Coronary artery (tissue), 2 donors: ENCODE results near the gene SUSD6.
"Not testable (repeated sequence)": the region's sequence is repeated elsewhere in the genome, so short reads cannot be mapped to it uniquely, and the experiment has no call there.

Experiments
- DNase-seq: peaks from one replicate; pipeline ENCODE4 v3.0.0-alpha.2; 2017; ENCODE audit warnings: low spot score
- H3K27ac ChIP-seq, 2 donors: fragments of 200-600 bp; sonication (generic); one replicate each; pipeline ENCODE4 v1.5.1; 2016 to 2019
- H3K4me3 ChIP-seq: fragments of 200-600 bp; sonication (generic); 2 replicates; pipeline ENCODE4 v1.5.1; 2016; ENCODE audit warnings: mild to moderate bottlenecking, moderate library complexity
- CTCF ChIP-seq: fragments of 200-600 bp; sonication (generic); IDR thresholded peaks from one replicate; pipeline ENCODE4 v1.5.1; 2019; ENCODE audit warnings: antibody characterized with exemption

Gene SUSD6

DNA sequence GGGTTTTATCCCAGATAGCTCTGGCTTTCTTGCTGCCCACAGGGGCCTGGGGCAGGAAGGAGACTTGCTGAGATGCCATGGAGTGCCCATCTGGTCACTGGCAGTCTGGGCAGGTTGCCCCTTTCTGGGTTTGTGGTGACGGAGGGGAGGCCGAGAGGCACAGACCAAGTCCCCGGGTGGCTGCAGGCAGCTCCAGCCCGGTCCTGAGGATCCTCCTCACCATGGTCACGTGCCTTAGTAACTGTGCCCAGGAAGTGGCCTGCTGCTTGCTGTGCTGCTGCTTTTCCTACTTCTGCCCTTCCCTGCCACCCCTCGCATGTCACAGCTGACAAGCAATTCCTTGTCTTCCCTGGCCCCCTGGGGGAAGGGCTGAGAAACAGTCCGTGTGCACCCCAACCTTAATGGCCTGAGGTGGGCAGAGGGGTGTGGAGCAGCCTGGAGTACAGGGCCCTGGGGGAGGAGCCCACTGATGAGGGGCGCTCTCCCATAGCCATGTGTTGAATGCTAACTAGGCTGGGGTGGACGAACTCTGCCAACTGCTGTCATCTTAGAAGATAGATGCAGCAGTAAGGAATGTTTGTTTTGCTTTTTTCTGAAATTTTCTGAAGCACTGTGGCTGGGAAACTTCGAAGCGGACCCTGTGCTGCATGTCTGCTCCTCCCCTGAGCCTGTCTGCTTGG lies 100.6 kb downstream of the SUSD6 start:
- no peak for DNase-seq
- TF ChIP-seq CTCF = no peak
- Histone ChIP-seq H3K4me3 (peak overlapping the region; percentile 28), H3K27ac (peak overlapping the region; percentile 24 to 81)

DNA sequence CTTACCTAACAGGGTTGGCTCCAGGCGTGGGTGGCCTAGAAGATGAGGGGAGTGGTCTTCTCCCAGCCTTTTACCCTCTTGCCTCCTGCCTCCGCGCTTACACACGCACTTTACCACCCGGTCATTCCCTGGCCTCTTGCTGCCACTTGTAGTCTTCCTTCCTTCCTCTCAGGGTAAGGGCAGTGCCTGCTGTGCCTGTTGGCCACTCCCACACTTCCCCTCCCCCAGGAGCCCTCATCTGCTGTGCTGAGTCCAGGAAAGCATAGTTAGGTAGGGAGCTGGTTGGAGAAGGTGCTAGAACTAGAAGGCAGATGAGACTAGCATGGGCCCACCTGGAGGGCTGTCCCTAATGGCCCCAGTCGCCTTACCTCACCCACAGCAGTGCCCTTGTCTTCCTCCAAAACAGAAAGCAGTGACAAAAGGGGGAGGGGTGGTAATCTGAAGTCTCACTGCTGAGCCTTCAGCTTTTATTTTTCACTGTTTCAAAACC lies 101.2 kb downstream of the SUSD6 start:
- DNase-seq = no peak
- TF ChIP-seq CTCF = no peak

GRCh38 chr14:69713209-69713781 lies 101.9 kb downstream of the SUSD6 start:
- H3K4me3 ChIP-seq = no peak overlapping the region
- no peak for TF ChIP-seq CTCF
- H3K27ac ChIP-seq = peak overlapping the region in 1 of 2 donors; percentile 81
- no peak for DNase-seq

More for the DNA sequence above, 101.2 kb downstream of the SUSD6 start:
- peak overlapping the region; percentile 28 for H3K4me3 ChIP-seq
- H3K27ac ChIP-seq = peak overlapping the region; percentile 24 to 81

DNA sequence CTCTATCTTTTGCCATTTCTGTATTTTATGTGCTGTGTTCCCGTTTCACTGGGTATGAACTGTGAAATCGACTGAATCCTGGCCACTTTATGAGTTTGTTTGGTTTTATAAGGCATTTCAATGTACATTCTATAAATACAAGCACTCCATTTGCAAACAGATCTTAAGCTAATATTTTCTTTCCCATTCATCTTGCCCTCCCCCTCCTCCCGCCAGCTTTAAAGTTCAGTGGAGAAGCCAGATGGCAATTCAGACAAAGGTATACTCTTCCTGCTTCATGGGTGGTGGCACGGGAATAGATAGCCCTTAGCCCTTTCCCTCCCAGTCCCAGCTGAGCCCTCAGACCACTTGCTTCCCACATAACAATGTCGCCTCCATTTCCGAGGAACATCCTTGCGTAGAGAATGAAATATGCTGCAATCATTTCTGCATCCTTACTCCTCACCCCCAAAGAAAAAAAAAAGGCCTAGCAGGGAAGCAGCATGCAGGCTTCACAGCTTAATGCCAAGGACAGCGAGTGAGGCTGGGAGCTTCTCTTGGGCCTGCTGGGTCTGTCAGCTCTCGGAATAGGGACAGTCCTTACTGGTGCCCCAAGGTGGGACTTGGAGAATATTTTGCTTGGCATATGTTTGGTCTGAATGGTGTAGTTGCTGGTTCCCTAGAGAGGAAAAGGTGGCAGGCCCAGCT lies 102.7 kb downstream of the SUSD6 start:
- no peak for TF ChIP-seq CTCF
- no peak overlapping the region for H3K4me3 ChIP-seq
- no peak for DNase-seq
- no peak overlapping the region for H3K27ac ChIP-seq

DNA sequence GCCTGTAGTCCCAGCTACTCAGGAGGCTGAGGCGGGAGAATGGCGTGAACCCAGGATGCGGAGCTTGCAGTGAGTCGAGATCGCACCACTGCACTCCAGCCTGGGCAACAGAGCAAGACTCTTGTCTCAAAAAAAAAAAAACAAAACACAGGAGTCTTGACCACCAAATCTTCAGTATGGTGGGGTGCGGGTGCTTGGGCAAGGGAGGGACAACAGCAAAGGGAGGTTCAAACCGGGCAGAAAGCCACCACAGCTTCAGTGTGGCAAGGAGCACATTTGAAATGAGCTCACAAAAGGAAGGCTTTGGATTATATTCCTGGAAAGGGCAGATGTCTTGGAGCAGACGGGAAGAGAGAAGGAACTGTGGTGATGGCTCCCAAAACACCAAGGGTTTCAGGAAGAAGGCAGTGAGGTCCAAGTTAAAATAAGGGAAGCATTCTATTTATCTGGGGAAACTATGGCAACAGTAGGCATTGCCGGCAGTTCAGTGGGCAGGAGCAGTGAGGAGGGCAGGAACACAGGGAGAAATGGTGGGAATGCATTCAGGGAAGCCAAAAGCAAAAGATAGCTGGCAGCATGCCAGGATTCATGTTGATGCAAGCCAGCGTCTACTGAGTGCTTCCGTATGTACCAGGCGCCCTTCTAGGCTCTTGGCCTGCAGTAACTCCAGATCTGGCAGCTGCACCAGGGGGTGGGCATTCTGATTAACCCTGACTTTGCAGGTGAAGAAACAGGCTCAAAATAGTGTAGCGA lies 104.5 kb downstream of the SUSD6 start:
- no peak for TF ChIP-seq CTCF
- DNase-seq = peak; percentile 94
- H3K4me3 ChIP-seq = peak overlapping the region; percentile 14
- H3K27ac ChIP-seq = peak overlapping the region; percentile 46 to 81

GRCh38 chr14:69716478-69717187 lies 105.2 kb downstream of the SUSD6 start:
- no peak for TF ChIP-seq CTCF

GRCh38 chr14:69718614-69719013 lies 107.2 kb downstream of the SUSD6 start:
- not testable (repeated sequence) for H3K4me3 ChIP-seq, DNase-seq
- H3K27ac ChIP-seq = peak overlapping the region in 1 of 2 donors; percentile 81

More at GRCh38 chr14:69716478-69717187, 105.2 kb downstream of the SUSD6 start:
- peak overlapping the region; percentile 24 to 81 for H3K27ac ChIP-seq
- no peak for DNase-seq
- peak overlapping the region; percentile 14 for H3K4me3 ChIP-seq
